ENCODE measurements around the gene GALT.

The GALT gene

DNA sequence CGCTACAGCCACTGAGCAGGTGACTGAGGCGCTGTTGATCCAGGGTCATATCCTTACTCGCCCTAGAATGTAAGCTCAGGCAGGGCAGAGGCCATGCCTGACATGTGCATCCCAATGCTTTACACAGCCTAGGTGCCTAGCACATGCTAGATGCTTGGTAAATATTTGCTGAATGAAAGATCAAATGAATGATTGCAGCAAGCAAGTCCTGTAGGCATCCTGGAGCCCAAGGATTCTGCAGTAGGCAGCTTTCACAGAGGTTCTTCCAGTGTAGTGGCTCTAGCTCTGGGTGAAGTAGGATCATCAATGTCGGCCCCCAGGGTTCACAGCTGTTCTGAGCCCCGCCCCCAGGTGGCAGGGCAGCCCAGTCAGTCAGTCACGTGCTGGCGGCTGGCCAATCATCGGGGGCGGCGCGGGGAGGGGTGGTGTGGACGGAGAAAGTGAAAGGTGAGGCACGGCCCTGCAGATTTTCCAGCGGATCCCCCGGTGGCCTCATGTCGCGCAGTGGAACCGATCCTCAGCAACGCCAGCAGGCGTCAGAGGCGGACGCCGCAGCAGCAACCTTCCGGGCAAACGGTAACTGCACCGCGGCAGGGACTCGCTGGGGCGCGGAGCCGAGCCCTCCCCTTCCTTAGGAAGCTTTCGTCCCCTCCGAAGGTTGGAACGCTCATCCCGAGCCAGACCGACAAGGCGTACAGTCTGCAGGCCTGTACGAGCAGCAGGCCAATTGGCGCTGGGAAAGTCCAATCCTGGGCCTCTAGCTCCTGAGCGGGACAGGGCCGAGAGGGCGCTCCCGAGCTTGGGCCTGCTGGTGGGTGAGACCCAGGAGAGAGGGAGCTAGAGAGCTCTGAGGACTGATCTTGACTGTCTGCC is at the start of gene GALT:
Gene GALT (plus strand): TSS at position 465 of the 873 bp plus-strand sequence. CDS start 30 bp downstream, at position 495.
- peaks cover 19% of the 10 kb centered on the region for H3K36me3 ChIP-seq (ENCODE audit: control insufficient read depth, insufficient read depth, low read length)
- TF ChIP-seq, protein P1, sequence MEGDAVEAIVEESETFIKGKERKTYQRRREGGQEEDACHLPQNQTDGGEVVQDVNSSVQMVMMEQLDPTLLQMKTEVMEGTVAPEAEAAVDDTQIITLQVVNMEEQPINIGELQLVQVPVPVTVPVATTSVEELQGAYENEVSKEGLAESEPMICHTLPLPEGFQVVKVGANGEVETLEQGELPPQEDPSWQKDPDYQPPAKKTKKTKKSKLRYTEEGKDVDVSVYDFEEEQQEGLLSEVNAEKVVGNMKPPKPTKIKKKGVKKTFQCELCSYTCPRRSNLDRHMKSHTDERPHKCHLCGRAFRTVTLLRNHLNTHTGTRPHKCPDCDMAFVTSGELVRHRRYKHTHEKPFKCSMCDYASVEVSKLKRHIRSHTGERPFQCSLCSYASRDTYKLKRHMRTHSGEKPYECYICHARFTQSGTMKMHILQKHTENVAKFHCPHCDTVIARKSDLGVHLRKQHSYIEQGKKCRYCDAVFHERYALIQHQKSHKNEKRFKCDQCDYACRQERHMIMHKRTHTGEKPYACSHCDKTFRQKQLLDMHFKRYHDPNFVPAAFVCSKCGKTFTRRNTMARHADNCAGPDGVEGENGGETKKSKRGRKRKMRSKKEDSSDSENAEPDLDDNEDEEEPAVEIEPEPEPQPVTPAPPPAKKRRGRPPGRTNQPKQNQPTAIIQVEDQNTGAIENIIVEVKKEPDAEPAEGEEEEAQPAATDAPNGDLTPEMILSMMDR (IDR thresholded peaks at IDR 0.05; ENCODE audit: insufficient read depth, low read length, poor library complexity, severe bottlenecking), result peak; percentile 68
- peak within 1 kb of the TSS; percentile 97 for H3K4me3 ChIP-seq (replicated peaks; ENCODE audit: low read depth, low read length)
- DNase-seq (ENCODE audit: extremely low read depth, insufficient read length), result peak; percentile 92
- H3K27me3 ChIP-seq (replicated peaks; ENCODE audit: control insufficient read depth, insufficient read depth, low read length), result no peaks in the 10 kb centered on the region

DNA sequence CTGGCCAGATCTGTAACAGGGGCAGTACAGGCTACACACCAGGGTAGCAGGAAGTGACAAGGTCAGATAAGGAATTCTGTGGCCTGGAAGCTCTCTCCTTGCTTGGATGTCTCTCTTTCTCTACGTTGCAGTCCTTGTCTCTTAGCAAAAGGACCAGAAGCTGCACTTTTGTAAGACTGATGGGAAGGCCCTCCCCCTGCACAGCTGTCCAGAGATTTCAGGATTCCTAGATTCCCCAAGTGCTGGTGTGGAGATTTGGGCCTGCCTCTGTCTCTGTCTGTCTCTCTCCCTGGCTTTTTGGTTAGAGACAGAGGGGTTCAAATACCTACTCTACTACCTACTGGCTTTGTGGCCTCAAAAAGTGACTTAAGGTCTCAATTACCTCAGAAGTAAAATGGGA is 46.9 kb upstream of the GALT start:
- no peaks in the 10 kb centered on the region for H3K36me3 ChIP-seq (ENCODE audit: control insufficient read depth, insufficient read depth, low read length)
- TF ChIP-seq, protein P1 (IDR thresholded peaks at IDR 0.05; ENCODE audit: insufficient read depth, low read length, poor library complexity, severe bottlenecking), result no peak
- no peak for DNase-seq (ENCODE audit: extremely low read depth, insufficient read length)
- H3K27me3 ChIP-seq (replicated peaks; ENCODE audit: control insufficient read depth, insufficient read depth, low read length), result peaks cover 1% of the 10 kb centered on the region
- H3K4me3 ChIP-seq (replicated peaks; ENCODE audit: low read depth, low read length), result no peak overlapping the region

DNA sequence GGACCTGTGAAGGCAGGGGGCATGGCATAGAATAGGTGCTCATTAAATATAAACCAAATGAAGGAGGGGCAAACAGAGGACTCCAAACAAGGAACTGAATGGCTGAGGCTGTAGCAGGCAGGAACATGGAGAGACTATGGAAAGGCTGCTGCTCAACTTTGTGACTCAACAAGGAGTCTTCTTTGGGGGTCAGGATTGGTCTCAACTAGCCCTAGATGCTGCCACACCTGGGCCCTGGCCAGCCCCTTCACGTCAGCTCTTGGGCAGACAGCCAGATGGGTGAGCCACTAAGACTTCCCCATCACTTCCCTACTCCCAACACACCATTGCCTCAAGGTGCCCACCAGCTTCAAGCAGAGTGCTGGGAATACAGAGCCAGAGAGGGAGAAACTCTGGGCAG is 45.6 kb upstream of the GALT start:
- Histone ChIP-seq H3K27me3 (replicated peaks; ENCODE audit: control insufficient read depth, insufficient read depth, low read length) (peaks cover 1% of the 10 kb centered on the region), H3K4me3 (replicated peaks; ENCODE audit: low read depth, low read length) (no peak overlapping the region), H3K36me3 (ENCODE audit: control insufficient read depth, insufficient read depth, low read length) (no peaks in the 10 kb centered on the region)
- TF ChIP-seq, protein P1 (IDR thresholded peaks at IDR 0.05; ENCODE audit: insufficient read depth, low read length, poor library complexity, severe bottlenecking), result no peak
- no peak for DNase-seq (ENCODE audit: extremely low read depth, insufficient read length)

DNA sequence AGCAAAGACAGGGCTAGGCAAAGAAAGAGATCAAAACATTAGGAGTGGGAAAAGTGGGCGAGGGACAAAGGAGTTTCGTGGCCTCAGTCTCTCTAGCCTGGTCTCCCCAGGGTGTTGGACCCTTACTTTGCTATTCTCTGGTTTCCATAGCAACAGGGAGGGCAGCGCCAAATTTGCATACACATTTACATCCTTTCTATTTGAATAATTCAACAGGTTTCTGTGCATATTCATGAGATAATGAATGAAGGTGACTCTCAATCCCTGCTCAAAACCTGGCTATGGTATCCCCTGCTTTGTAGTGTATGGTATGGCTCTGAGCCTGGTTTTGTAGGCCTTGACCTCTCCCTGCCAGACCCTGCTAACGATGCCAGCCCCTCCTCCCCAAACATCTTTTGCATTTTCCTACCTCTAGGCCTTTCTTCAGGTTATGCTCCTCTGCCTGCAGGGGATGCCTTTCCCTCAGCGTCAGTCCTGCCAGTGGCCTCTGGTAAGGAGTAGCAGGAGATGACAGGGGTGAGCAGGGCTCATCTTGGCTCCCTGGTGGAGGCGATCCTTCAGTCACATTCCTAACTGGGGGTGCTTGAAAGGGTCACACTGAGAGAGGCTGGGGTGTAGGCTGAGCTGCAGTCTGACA is 44.4 kb upstream of the GALT start:
- H3K27me3 ChIP-seq (replicated peaks; ENCODE audit: control insufficient read depth, insufficient read depth, low read length), result peaks cover 1% of the 10 kb centered on the region
- TF ChIP-seq, protein P1 (IDR thresholded peaks at IDR 0.05; ENCODE audit: insufficient read depth, low read length, poor library complexity, severe bottlenecking), result no peak
- no peaks in the 10 kb centered on the region for H3K36me3 ChIP-seq (ENCODE audit: control insufficient read depth, insufficient read depth, low read length)
- H3K4me3 ChIP-seq (replicated peaks; ENCODE audit: low read depth, low read length), result no peak overlapping the region
- DNase-seq (ENCODE audit: extremely low read depth, insufficient read length), result no peak

DNA sequence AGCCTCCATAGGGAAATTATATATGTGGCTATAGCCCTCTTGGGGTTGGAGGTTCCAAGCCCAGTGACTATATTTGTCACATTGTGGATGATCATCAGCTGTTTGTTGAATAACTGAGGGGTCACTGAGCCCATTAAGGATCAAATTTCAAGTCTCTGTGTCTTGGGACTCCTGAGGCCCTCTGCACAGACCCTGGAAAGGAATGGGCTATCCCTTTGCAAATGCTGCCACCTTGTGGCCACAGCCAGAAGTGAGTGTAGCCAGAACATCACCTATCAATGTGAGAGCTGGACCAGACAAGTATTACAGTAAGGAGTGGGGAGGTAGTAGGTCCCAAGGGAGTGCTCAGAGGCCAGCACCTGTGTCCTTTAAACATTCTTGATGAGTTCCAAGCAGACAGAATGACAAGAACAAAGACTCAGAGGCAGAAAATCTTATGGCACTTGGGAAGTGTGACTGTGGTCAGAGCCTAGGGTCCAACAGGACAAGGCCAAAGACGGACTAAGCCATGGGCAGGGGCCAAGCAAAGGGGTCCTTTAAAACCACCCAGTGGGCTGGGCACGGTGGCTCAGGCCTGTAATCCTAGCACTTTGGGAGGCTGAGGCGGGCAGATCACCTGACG is 42.8 kb upstream of the GALT start:
- H3K36me3 ChIP-seq (ENCODE audit: control insufficient read depth, insufficient read depth, low read length), result no peaks in the 10 kb centered on the region
- no peak for DNase-seq (ENCODE audit: extremely low read depth, insufficient read length)
- no peak overlapping the region for H3K4me3 ChIP-seq (replicated peaks; ENCODE audit: low read depth, low read length)
- H3K27me3 ChIP-seq (replicated peaks; ENCODE audit: control insufficient read depth, insufficient read depth, low read length), result peaks cover 1% of the 10 kb centered on the region
- TF ChIP-seq, protein P1 (IDR thresholded peaks at IDR 0.05; ENCODE audit: insufficient read depth, low read length, poor library complexity, severe bottlenecking), result peak; percentile 83
